GM23338 (cell line): Measurements from ENCODE around the gene ZDHHC13. TPM values are rescaled to one million over a fixed set of nuclear protein-coding genes. Genes with fewer than 3 reads are reported as not detected.

Source experiments
- ATAC-seq: fragments of 200-7000 bp; cut with Tn5 transposase; 3 replicates; pipeline ENCODE4 v1.9.1; 2020
- DNase-seq: peaks from one replicate; pipeline ENCODE4 v3.0.0-alpha.2; 2015; ENCODE audit warnings: low spot score
- H2AFZ ChIP-seq: fragments of 200-600 bp; sonication (generic); 2 replicates; pipeline ENCODE4 v1.8.0; 2016; ENCODE audit warnings: antibody characterized with exemption, mild to moderate bottlenecking, moderate library complexity
- H3F3A ChIP-seq: fragments of 200-600 bp; sonication (generic); replicated peaks from 2 replicates; pipeline ENCODE4 v1.8.0; 2017; ENCODE audit warnings: antibody characterized with exemption, mixed run types, low read depth
- H3K27ac ChIP-seq: fragments of 200-600 bp; sonication (generic); 2 replicates; pipeline ENCODE4 v1.6.1; 2016; ENCODE audit warnings: low read depth
- H3K27me3 ChIP-seq: fragments of 200-600 bp; sonication (generic); 2 replicates; pipeline ENCODE4 v1.8.0; 2016; ENCODE audit warnings: mild to moderate bottlenecking, mixed run types, moderate library complexity; ENCODE audit not compliant: insufficient read depth
- H3K36me3 ChIP-seq: fragments of 200-600 bp; sonication (generic); 2 replicates; pipeline ENCODE4 v1.8.0; 2016; ENCODE audit warnings: mild to moderate bottlenecking; ENCODE audit not compliant: insufficient read depth
- H3K4me1 ChIP-seq: fragments of 200-600 bp; sonication (generic); 2 replicates; pipeline ENCODE4 v1.8.0; 2016; ENCODE audit warnings: mild to moderate bottlenecking, moderate library complexity; ENCODE audit not compliant: insufficient read depth
- H3K4me2 ChIP-seq: fragments of 200-600 bp; sonication (generic); 2 replicates; pipeline ENCODE4 v1.7.1; 2017; ENCODE audit warnings: mixed run types
- H3K4me3 ChIP-seq: fragments of 200-600 bp; sonication (generic); 2 replicates; pipeline ENCODE4 v1.6.1; 2016; ENCODE audit warnings: mixed run types
- H3K79me2 ChIP-seq: fragments of 200-600 bp; sonication (generic); replicated peaks from 2 replicates; pipeline ENCODE4 v1.8.0; 2017; ENCODE audit warnings: mild to moderate bottlenecking; ENCODE audit not compliant: insufficient read depth
- H3K9me2 ChIP-seq: fragments of 200-600 bp; sonication (generic); 2 replicates; pipeline ENCODE4 v1.8.0; 2017; ENCODE audit not compliant: insufficient read depth
- H4K20me1 ChIP-seq: fragments of 200-600 bp; sonication (generic); replicated peaks from 2 replicates; pipeline ENCODE4 v1.8.0; 2017; ENCODE audit warnings: mild to moderate bottlenecking; ENCODE audit not compliant: insufficient read depth
- H3K27ac Mint-ChIP-seq: 2 replicates; pipeline ENCODE4 v1.8.0; 2020; ENCODE audit warnings: inconsistent platforms, mild to moderate bottlenecking, moderate library complexity, mixed read lengths
- H3K27me3 Mint-ChIP-seq: 3 replicates; pipeline ENCODE4 v1.8.0; 2022; ENCODE audit warnings: low read depth, mild to moderate bottlenecking, moderate library complexity, mixed read lengths, inconsistent platforms; ENCODE audit not compliant: insufficient read depth, poor library complexity
- H3K36me3 Mint-ChIP-seq: 3 replicates; pipeline ENCODE4 v1.8.0; 2021; ENCODE audit warnings: low read depth, mild to moderate bottlenecking, inconsistent platforms, moderate library complexity, mixed read lengths
- H3K4me1 Mint-ChIP-seq: 3 replicates; pipeline ENCODE4 v1.8.0; 2020; ENCODE audit warnings: mild to moderate bottlenecking, inconsistent platforms, mixed read lengths
- H3K4me3 Mint-ChIP-seq: 3 replicates; pipeline ENCODE4 v1.8.0; 2021; ENCODE audit warnings: moderate library complexity, mild to moderate bottlenecking, inconsistent platforms, mixed read lengths
- H3K9me3 Mint-ChIP-seq: 3 replicates; pipeline ENCODE4 v1.8.0; 2020; ENCODE audit warnings: moderate library complexity, mild to moderate bottlenecking, inconsistent platforms, mixed read lengths
- CREB1 ChIP-seq: fragments of 250-450 bp; sonication (Bioruptor Pico); IDR thresholded peaks from 2 replicates; pipeline ENCODE4 v1.5.0; 2020; ENCODE audit warnings: low read depth, mild to moderate bottlenecking, moderate library complexity
- EZH2 ChIP-seq: fragments of 200-600 bp; sonication (generic); IDR thresholded peaks from one replicate; pipeline ENCODE4 v1.8.0; 2017; ENCODE audit warnings: antibody characterized with exemption, mild to moderate bottlenecking, low read depth; ENCODE audit not compliant: unreplicated experiment
- EZH2phosphoT487 ChIP-seq: fragments of 200-600 bp; sonication (generic); IDR thresholded peaks from one replicate; pipeline ENCODE4 v1.8.1; 2018; ENCODE audit warnings: antibody characterized with exemption; ENCODE audit not compliant: unreplicated experiment
- JUNB ChIP-seq: IDR thresholded peaks from one replicate; pipeline ENCODE4 v1.6.1; 2016; ENCODE audit warnings: antibody characterized with exemption; ENCODE audit not compliant: unreplicated experiment
- NANOG ChIP-seq: IDR thresholded peaks from 2 replicates; pipeline ENCODE4 v1.6.1; 2016; ENCODE audit warnings: antibody characterized with exemption, borderline replicate concordance
- POLR2AphosphoS5 ChIP-seq: IDR thresholded peaks from 2 replicates; pipeline ENCODE4 v1.6.1; 2016; ENCODE audit warnings: antibody characterized with exemption, low read depth
- STAT1 ChIP-seq: IDR thresholded peaks from one replicate; pipeline ENCODE4 v1.6.1; 2016; ENCODE audit warnings: antibody characterized with exemption; ENCODE audit not compliant: unreplicated experiment
- ZNF114 ChIP-seq: fragments of 250-450 bp; sonication (Bioruptor Pico); IDR thresholded peaks from 2 replicates; pipeline ENCODE4 v1.5.0; 2020; ENCODE audit warnings: mild to moderate bottlenecking, moderate library complexity
- ZNF331 ChIP-seq: fragments of 250-450 bp; sonication (Bioruptor Pico); IDR thresholded peaks from 2 replicates; pipeline ENCODE4 v1.5.0; 2020; ENCODE audit warnings: low read depth, mild to moderate bottlenecking, moderate library complexity
- polyA plus RNA-seq: library from polyadenylated mRNA; unstranded; fragments of >200 nt; fragmentation: Nextera tagmentation; extraction: Ambion mirVana; gene quantifications from 2 replicates; pipeline ENCODE4 v1.2.1, GENCODE V29; 2016
- total RNA-seq: library from RNA; depleted of rRNA; stranded (reverse); fragments of >200 nt; shearing (Covaris generic); gene quantifications from 2 replicates; pipeline ENCODE4 v1.2.3, GENCODE V29; 2014
- TF ChIP-seq, protein P1 (sequence below): fragments of 250-450 bp; sonication (Bioruptor Pico); IDR thresholded peaks from 2 replicates; pipeline ENCODE4 v1.5.0; 2020; ENCODE audit warnings: mild to moderate bottlenecking, moderate library complexity
- TF ChIP-seq, protein P2 (sequence below): IDR thresholded peaks from 2 replicates; pipeline ENCODE4 v1.6.1; 2016; ENCODE audit warnings: antibody characterized with exemption
- TF ChIP-seq, protein P3 (sequence below), 2 experiments: fragments of 200-600 bp in 1 of 2; sonication (generic) in 1 of 2; conservative IDR thresholded peaks; 2 replicates each; pipeline versions ENCODE4 v1.5.1 to v1.6.1; 2016 to 2017; ENCODE audit warnings: antibody characterized with exemption in 2 of 2, low read depth in 2 of 2, mild to moderate bottlenecking in 2 of 2, moderate library complexity in 1 of 2
- TF ChIP-seq, protein P4 (sequence below): IDR thresholded peaks from one replicate; pipeline ENCODE4 v1.6.1; 2018; ENCODE audit warnings: antibody characterized with exemption; ENCODE audit not compliant: unreplicated experiment

The ZDHHC13 gene
- total and polyA plus RNA-seq, 2 experiments from 2014 or later, result 21.0 to 27.7 TPM

DNA sequence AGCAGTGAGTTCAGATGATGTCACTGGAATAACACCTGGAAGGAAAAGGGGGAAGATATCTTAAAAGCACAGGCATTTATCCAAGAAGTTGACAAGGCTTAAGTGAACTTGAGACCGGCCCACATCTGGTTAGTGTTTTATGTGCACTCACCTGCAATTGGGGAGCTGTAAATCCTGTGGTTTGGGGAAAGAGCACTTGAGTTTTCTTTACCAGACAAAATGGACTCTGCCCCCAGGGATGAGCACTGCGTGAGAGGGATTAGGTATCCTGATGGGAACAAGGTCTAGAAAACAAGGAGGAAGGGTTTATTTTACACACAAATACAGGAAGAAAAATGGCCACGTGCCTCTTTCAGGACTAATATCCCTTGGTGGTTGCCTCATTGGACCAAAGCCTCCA is 108.6 kb downstream of the ZDHHC13 start:
- Mint-ChIP-seq H3K9me3 (no peaks in the 10 kb centered on the region), H3K27ac (no peak overlapping the region), H3K4me3 (no peak overlapping the region), H3K4me1 (peaks cover 6% of the 10 kb centered on the region; the same call in 2 of the 3 replicates), H3K27me3 (no peaks in the 10 kb centered on the region), H3K36me3 (peaks cover 46% of the 10 kb centered on the region)
- DNase-seq, result no peak
- H3F3A ChIP-seq, result no peaks in the 10 kb centered on the region
- no peak overlapping the region for H3K27ac ChIP-seq
- no peaks in the 10 kb centered on the region for H3K79me2 ChIP-seq
- no peaks in the 10 kb centered on the region for H3K9me2 ChIP-seq
- no peak overlapping the region for H3K4me3 ChIP-seq
- no peak overlapping the region for H3K4me2 ChIP-seq
- TF ChIP-seq, protein P1, sequence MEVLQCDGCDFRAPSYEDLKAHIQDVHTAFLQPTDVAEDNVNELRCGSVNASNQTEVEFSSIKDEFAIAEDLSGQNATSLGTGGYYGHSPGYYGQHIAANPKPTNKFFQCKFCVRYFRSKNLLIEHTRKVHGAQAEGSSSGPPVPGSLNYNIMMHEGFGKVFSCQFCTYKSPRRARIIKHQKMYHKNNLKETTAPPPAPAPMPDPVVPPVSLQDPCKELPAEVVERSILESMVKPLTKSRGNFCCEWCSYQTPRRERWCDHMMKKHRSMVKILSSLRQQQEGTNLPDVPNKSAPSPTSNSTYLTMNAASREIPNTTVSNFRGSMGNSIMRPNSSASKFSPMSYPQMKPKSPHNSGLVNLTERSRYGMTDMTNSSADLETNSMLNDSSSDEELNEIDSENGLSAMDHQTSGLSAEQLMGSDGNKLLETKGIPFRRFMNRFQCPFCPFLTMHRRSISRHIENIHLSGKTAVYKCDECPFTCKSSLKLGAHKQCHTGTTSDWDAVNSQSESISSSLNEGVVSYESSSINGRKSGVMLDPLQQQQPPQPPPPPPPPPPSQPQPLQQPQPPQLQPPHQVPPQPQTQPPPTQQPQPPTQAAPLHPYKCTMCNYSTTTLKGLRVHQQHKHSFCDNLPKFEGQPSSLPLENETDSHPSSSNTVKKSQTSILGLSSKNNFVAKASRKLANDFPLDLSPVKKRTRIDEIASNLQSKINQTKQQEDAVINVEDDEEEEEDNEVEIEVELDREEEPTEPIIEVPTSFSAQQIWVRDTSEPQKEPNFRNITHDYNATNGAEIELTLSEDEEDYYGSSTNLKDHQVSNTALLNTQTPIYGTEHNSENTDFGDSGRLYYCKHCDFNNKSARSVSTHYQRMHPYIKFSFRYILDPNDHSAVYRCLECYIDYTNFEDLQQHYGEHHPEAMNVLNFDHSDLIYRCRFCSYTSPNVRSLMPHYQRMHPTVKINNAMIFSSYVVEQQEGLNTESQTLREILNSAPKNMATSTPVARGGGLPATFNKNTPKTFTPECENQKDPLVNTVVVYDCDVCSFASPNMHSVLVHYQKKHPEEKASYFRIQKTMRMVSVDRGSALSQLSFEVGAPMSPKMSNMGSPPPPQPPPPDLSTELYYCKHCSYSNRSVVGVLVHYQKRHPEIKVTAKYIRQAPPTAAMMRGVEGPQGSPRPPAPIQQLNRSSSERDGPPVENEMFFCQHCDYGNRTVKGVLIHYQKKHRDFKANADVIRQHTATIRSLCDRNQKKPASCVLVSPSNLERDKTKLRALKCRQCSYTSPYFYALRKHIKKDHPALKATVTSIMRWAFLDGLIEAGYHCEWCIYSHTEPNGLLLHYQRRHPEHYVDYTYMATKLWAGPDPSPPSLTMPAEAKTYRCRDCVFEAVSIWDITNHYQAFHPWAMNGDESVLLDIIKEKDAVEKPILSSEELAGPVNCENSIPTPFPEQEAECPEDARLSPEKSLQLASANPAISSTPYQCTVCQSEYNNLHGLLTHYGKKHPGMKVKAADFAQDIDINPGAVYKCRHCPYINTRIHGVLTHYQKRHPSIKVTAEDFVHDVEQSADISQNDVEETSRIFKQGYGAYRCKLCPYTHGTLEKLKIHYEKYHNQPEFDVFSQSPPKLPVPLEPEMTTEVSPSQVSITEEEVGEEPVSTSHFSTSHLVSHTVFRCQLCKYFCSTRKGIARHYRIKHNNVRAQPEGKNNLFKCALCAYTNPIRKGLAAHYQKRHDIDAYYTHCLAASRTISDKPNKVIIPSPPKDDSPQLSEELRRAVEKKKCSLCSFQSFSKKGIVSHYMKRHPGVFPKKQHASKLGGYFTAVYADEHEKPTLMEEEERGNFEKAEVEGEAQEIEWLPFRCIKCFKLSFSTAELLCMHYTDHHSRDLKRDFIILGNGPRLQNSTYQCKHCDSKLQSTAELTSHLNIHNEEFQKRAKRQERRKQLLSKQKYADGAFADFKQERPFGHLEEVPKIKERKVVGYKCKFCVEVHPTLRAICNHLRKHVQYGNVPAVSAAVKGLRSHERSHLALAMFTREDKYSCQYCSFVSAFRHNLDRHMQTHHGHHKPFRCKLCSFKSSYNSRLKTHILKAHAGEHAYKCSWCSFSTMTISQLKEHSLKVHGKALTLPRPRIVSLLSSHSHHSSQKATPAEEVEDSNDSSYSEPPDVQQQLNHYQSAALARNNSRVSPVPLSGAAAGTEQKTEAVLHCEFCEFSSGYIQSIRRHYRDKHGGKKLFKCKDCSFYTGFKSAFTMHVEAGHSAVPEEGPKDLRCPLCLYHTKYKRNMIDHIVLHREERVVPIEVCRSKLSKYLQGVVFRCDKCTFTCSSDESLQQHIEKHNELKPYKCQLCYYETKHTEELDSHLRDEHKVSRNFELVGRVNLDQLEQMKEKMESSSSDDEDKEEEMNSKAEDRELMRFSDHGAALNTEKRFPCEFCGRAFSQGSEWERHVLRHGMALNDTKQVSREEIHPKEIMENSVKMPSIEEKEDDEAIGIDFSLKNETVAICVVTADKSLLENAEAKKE (CRISPR knock-in tag), result no peak
- TF ChIP-seq EZH2phosphoT487 (no peak), STAT1 (no peak), CREB1 (no peak), POLR2AphosphoS5 (no peak), NANOG (no peak), JUNB (no peak), ZNF331 (CRISPR knock-in tag) (no peak), ZNF114 (CRISPR knock-in tag) (no peak), EZH2 (no peak)
- TF ChIP-seq, protein P2, sequence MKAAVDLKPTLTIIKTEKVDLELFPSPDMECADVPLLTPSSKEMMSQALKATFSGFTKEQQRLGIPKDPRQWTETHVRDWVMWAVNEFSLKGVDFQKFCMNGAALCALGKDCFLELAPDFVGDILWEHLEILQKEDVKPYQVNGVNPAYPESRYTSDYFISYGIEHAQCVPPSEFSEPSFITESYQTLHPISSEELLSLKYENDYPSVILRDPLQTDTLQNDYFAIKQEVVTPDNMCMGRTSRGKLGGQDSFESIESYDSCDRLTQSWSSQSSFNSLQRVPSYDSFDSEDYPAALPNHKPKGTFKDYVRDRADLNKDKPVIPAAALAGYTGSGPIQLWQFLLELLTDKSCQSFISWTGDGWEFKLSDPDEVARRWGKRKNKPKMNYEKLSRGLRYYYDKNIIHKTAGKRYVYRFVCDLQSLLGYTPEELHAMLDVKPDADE, result no peak
- TF ChIP-seq, protein P3, sequence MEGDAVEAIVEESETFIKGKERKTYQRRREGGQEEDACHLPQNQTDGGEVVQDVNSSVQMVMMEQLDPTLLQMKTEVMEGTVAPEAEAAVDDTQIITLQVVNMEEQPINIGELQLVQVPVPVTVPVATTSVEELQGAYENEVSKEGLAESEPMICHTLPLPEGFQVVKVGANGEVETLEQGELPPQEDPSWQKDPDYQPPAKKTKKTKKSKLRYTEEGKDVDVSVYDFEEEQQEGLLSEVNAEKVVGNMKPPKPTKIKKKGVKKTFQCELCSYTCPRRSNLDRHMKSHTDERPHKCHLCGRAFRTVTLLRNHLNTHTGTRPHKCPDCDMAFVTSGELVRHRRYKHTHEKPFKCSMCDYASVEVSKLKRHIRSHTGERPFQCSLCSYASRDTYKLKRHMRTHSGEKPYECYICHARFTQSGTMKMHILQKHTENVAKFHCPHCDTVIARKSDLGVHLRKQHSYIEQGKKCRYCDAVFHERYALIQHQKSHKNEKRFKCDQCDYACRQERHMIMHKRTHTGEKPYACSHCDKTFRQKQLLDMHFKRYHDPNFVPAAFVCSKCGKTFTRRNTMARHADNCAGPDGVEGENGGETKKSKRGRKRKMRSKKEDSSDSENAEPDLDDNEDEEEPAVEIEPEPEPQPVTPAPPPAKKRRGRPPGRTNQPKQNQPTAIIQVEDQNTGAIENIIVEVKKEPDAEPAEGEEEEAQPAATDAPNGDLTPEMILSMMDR (conservative IDR thresholded peaks at IDR 0.05; ENCODE audit: low read depth in 2 of 2), result no peak
- TF ChIP-seq, protein P4, sequence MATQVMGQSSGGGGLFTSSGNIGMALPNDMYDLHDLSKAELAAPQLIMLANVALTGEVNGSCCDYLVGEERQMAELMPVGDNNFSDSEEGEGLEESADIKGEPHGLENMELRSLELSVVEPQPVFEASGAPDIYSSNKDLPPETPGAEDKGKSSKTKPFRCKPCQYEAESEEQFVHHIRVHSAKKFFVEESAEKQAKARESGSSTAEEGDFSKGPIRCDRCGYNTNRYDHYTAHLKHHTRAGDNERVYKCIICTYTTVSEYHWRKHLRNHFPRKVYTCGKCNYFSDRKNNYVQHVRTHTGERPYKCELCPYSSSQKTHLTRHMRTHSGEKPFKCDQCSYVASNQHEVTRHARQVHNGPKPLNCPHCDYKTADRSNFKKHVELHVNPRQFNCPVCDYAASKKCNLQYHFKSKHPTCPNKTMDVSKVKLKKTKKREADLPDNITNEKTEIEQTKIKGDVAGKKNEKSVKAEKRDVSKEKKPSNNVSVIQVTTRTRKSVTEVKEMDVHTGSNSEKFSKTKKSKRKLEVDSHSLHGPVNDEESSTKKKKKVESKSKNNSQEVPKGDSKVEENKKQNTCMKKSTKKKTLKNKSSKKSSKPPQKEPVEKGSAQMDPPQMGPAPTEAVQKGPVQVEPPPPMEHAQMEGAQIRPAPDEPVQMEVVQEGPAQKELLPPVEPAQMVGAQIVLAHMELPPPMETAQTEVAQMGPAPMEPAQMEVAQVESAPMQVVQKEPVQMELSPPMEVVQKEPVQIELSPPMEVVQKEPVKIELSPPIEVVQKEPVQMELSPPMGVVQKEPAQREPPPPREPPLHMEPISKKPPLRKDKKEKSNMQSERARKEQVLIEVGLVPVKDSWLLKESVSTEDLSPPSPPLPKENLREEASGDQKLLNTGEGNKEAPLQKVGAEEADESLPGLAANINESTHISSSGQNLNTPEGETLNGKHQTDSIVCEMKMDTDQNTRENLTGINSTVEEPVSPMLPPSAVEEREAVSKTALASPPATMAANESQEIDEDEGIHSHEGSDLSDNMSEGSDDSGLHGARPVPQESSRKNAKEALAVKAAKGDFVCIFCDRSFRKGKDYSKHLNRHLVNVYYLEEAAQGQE, result no peak
- 0 out of 2 replicates have a peak, but pooled peaks cover 3% of the 10 kb centered on the region for H3K4me1 ChIP-seq
- peaks cover 16% of the 10 kb centered on the region; the same call in 1 of the 2 replicates for H3K36me3 ChIP-seq
- no peaks in the 10 kb centered on the region for H4K20me1 ChIP-seq
- no peak for ATAC-seq
- H2AFZ ChIP-seq, result no peak overlapping the region
- H3K27me3 ChIP-seq, result no peaks in the 10 kb centered on the region
